HG03103 (cell line): ENCODE data around the gene MYZAP.
A peak's percentile ranks its signal among the peaks of the same experiment; 100 is the strongest.

Source experiments
- ATAC-seq: cut with Tn5 transposase; IDR thresholded peaks from one replicate; pipeline ENCODE4 v1.9.1; 2021; ENCODE audit warnings: low read depth; ENCODE audit not compliant: unreplicated experiment

The MYZAP gene

GRCh38 chr15:57690341-57690966, 98.8 kb downstream of the MYZAP start:
- ATAC-seq, result no peak

- no peak for ATAC-seq
Observed at GRCh38 chr15:57691082-57691481, 99.4 kb downstream of the MYZAP start.

GRCh38 chr15:57692709-57693108, 101.0 kb downstream of the MYZAP start:
- no peak for ATAC-seq

GRCh38 chr15:57694279-57694678, 102.6 kb downstream of the MYZAP start:
- no peak for ATAC-seq

GRCh38 chr15:57696146-57696545, 104.4 kb downstream of the MYZAP start:
- no peak for ATAC-seq

- no peak for ATAC-seq
Observed at GRCh38 chr15:57697588-57697987, 105.9 kb downstream of the MYZAP start.

- no peak for ATAC-seq
Observed at GRCh38 chr15:57698243-57698642, 106.5 kb downstream of the MYZAP start.

- no peak for ATAC-seq
Observed at GRCh38 chr15:57698991-57699390, 107.3 kb downstream of the MYZAP start.

GRCh38 chr15:57703387-57703786, 111.7 kb downstream of the MYZAP start:
- ATAC-seq, result no peak

GRCh38 chr15:57704441-57704840, 112.7 kb downstream of the MYZAP start:
- no peak for ATAC-seq

GRCh38 chr15:57705746-57706404, 114.2 kb downstream of the MYZAP start:
- no peak for ATAC-seq

GRCh38 chr15:57706405-57707209, 114.9 kb downstream of the MYZAP start, which contains the start of gene POLR2M:
Gene POLR2M (plus strand): TSS chr15:57706714. CDS start chr15:57706843, 129 bp downstream.
- peak; percentile 91 for ATAC-seq

- ATAC-seq, result no peak
Observed at GRCh38 chr15:57708047-57708446, 116.3 kb downstream of the MYZAP start.

GRCh38 chr15:57718309-57718708, 126.6 kb downstream of the MYZAP start:
- no peak for ATAC-seq

- no peak for ATAC-seq
Observed at GRCh38 chr15:57720867-57721266, 129.2 kb downstream of the MYZAP start.

- no peak for ATAC-seq
Observed at GRCh38 chr15:57726411-57726810, 134.7 kb downstream of the MYZAP start.

- no peak for ATAC-seq
Observed at GRCh38 chr15:57727031-57727430, 135.3 kb downstream of the MYZAP start.

GRCh38 chr15:57728436-57728835, 136.7 kb downstream of the MYZAP start:
- ATAC-seq, result no peak

- no peak for ATAC-seq
Observed at GRCh38 chr15:57730876-57731275, 139.2 kb downstream of the MYZAP start.

- ATAC-seq, result no peak
Observed at GRCh38 chr15:57731530-57732103, 139.9 kb downstream of the MYZAP start.
